ENCODE measurements around the gene MYOZ3. TPM values are rescaled to one million over a fixed set of nuclear protein-coding genes. Genes with fewer than 3 reads are reported as not detected.

MYOZ3 gene
- total RNA-seq, 4 donors from 2014 or later, result 4.8 to 12.6 (median 11.3) TPM

DNA sequence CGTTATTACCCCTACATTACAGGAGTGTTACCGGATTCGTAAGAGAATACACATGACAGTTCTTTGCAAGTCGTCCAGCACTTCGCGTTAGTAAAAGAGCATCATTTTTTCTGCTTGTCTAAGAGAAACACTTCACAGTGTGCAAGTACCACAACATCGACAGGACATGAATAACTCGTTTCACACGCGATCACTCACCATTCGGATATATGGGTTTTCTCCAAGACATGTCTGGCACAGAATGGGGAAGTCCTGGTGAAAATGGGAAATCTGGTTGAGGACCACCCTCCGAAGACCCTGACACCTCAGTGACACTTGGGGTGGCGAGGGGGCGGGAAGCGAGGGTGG lies 39.2 kb downstream of the MYOZ3 start:
- peak overlapping the region; percentile 89 to 99 (median 98) for H3K27ac ChIP-seq
- DNase-seq (no peak), ATAC-seq (peak; percentile 1 to 2)
- H3K36me3 ChIP-seq, result peaks cover 8 to 44% of the 10 kb centered on the region in 2 donors
- TF ChIP-seq, protein P1, sequence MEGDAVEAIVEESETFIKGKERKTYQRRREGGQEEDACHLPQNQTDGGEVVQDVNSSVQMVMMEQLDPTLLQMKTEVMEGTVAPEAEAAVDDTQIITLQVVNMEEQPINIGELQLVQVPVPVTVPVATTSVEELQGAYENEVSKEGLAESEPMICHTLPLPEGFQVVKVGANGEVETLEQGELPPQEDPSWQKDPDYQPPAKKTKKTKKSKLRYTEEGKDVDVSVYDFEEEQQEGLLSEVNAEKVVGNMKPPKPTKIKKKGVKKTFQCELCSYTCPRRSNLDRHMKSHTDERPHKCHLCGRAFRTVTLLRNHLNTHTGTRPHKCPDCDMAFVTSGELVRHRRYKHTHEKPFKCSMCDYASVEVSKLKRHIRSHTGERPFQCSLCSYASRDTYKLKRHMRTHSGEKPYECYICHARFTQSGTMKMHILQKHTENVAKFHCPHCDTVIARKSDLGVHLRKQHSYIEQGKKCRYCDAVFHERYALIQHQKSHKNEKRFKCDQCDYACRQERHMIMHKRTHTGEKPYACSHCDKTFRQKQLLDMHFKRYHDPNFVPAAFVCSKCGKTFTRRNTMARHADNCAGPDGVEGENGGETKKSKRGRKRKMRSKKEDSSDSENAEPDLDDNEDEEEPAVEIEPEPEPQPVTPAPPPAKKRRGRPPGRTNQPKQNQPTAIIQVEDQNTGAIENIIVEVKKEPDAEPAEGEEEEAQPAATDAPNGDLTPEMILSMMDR (IDR thresholded peaks at IDR 0.05 in 4 of 5, conservative IDR thresholded peaks at IDR 0.05 in 1 of 5), result no peak
- TF ChIP-seq POLR2A (IDR thresholded peaks at IDR 0.05), result no peak
- no peaks in the 10 kb centered on the region for H3K9me3 ChIP-seq
- H3K27me3 ChIP-seq, result no peaks in the 10 kb centered on the region
- intact Hi-C loops (cut with DNase I; ENCODE audit: low total_unique reads) (loop anchor here (2.0 to 10.0 kb wide), 5 partner anchors 43 to 245 kb away; partner anchors contain the start of genes DCTN4, IRGM and SMIM3), in situ Hi-C loops (cut with MboI; ENCODE audit: low sequenced_read_pairs in 4 of 4) (loop anchor here in 3 of 4 donors (10.0 to 25.0 kb wide), 3 partner anchors 135 to 238 kb away; partner anchors contain the start of gene IRGM (in 1 of the 3))
- H3K4me3 ChIP-seq, result peak overlapping the region; percentile 67 to 98 (median 98)
- peaks cover 13 to 14% of the 10 kb centered on the region in 2 donors for H3K4me1 ChIP-seq

DNA sequence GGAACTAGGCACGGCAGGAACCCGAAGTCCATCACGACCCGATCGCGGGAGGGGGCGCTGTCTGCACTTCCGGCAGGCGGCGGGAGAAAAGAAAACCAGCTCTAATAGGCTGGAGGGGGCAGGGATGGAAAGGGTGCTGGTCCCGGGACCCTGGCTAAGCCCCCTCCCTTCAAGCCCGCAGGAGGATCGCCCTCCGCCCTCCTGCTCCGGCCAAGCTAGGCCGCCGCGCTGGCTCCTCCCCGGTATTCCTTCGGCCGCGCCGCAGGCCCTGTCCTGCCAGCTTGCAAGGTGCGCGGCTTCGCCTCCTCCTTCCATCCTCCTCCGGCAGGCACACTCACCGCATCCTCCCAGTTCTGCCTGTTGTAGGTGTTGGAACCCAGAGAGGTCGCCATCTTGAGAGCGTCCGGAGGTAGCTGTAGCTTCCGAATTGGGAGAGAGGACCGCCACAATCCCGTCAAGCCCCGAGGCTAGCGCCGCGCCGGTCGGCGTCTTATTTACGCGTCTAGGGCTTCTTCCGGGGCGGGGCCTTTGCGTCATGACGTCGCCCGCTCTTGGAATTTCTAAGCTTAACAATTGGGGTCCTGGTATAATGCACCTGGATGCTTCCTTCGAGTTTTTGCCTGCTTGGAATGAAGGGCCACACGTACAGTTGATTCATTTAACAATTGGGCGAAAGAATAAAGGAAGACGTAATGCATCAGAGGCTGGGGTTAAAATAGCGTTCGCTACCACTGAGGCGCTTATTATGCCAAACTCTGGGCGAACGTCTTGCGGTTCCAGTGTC lies 39.7 kb downstream of the MYOZ3 start, which contains the start of gene RBM22:
Gene RBM22, minus strand, starts transcription at position 469 of the 784 bp plus-strand sequence. Its CDS starts 77 bp downstream, at position 392.
- Histone ChIP-seq H3K4me1 (peaks cover 13 to 14% of the 10 kb centered on the region in 2 donors), H3K27me3 (no peaks in the 10 kb centered on the region), H3K4me3 (peak within 1 kb of the TSS; percentile 67 to 98 (median 98)), H3K9me3 (no peaks in the 10 kb centered on the region), H3K27ac (peak within 1 kb of the TSS; percentile 89 to 99 (median 98)), H3K36me3 (peaks cover 6 to 39% of the 10 kb centered on the region in 2 donors)
- DNase-seq (peak; percentile 91 to 93), ATAC-seq (peak; percentile 98)
- TF ChIP-seq, protein P1 (IDR thresholded peaks at IDR 0.05 in 4 of 5, conservative IDR thresholded peaks at IDR 0.05 in 1 of 5), result peak; percentile 52 to 84 (median 59)
- peak; percentile 82 to 91 for TF ChIP-seq POLR2A (IDR thresholded peaks at IDR 0.05)
- intact Hi-C loops (cut with DNase I; ENCODE audit: low total_unique reads) (loop anchor here (1.0 to 10.0 kb wide), 6 partner anchors 26 to 246 kb away; partner anchors contain the start of genes DCTN4, IRGM and SMIM3), in situ Hi-C loops (cut with MboI; ENCODE audit: low sequenced_read_pairs in 4 of 4) (loop anchor here in 3 of 4 donors (10.0 to 25.0 kb wide), 3 partner anchors 136 to 238 kb away; partner anchors contain the start of gene IRGM (in 1 of the 3))

DNA sequence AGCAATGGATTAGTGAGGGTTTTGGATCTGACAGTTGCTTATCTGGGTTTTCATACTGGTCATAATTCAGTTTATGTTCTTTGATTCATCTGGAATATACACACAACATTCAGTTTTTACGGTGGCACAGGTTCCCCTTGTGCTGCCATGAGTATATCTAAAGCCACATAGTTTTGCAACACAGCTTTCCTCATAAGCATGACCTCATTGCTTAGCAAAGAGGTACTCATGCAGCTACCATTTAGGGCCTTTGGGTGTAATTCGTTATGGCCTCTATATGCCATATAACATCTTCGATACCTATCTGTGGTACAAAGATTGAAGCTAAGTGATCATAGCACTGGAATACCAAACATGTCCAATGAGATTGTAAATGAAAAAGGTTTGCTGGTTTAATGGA lies 42.7 kb downstream of the MYOZ3 start:
- in situ Hi-C loops (cut with MboI; ENCODE audit: low sequenced_read_pairs in 4 of 4) (loop anchor here in 3 of 4 donors (10.0 to 25.0 kb wide), 3 partner anchors 134 to 241 kb away; partner anchors contain the start of gene IRGM (in 1 of the 3)), intact Hi-C loops (cut with DNase I; ENCODE audit: low total_unique reads) (loop anchor here (5.0 to 10.0 kb wide), 3 partner anchors 46 to 249 kb away; partner anchors contain the start of gene IRGM)
- no peak for TF ChIP-seq POLR2A (IDR thresholded peaks at IDR 0.05)
- Histone ChIP-seq H3K27me3 (no peaks in the 10 kb centered on the region), H3K27ac (no peak overlapping the region), H3K36me3 (peaks cover 0 to 16% of the 10 kb centered on the region in 2 donors), H3K4me3 (no peak overlapping the region), H3K4me1 (peaks cover 13 to 14% of the 10 kb centered on the region in 2 donors), H3K9me3 (no peaks in the 10 kb centered on the region)
- DNase-seq, result no peak
- no peak for ATAC-seq

DNA sequence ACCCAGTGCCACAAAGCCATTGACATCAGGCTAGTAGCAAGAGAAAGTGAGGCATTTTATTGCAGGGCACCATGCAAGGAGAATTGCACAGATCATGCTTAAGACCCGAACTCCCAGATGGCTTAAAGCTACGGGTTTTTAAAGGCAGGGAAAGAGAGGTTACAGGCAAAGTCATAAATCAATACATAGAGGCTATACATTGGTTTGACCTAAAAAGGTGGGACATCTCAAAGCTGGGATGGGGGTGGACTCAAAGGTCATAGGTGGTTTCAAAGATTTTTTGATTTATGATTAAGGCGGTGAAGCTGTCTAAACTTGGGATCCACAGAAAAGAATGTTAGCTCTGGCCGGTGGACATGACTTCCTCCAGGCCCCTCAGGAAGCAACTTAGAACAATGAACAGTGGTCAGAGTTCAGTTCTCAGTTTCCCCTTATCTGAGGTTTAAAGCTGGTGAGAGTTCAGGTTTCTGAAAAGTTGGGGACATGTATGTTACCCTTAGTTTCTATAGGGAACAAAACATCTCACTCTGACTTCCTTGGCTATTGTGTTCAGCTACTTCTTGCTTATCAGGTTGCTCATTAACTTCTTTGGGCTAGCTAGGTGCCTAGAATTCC lies 45.8 kb downstream of the MYOZ3 start:
- H3K4me1 ChIP-seq, result no peaks in the 10 kb centered on the region
- in situ Hi-C loops (cut with MboI; ENCODE audit: low sequenced_read_pairs in 4 of 4), result loop anchor here in 3 of 4 donors (10.0 to 25.0 kb wide), 3 partner anchors 130 to 245 kb away; partner anchors contain the start of gene IRGM (in 1 of the 3)
- H3K27ac ChIP-seq, result no peak overlapping the region
- peaks cover 0 to 35% of the 10 kb centered on the region in 2 donors for H3K36me3 ChIP-seq
- intact Hi-C loops (cut with DNase I; ENCODE audit: low total_unique reads), result loop anchor here (10.0 kb wide), 2 partner anchors 138 to 252 kb away; partner anchors contain the start of gene IRGM
- no peak for TF ChIP-seq POLR2A (IDR thresholded peaks at IDR 0.05)
- TF ChIP-seq, protein P1 (IDR thresholded peaks at IDR 0.05 in 4 of 5, conservative IDR thresholded peaks at IDR 0.05 in 1 of 5), result no peak
- H3K9me3 ChIP-seq, result no peaks in the 10 kb centered on the region
- ATAC-seq (no peak), DNase-seq (no peak)
- no peak overlapping the region for H3K4me3 ChIP-seq
- H3K27me3 ChIP-seq, result no peaks in the 10 kb centered on the region
